ENCODE measurements around the gene FZD1.

DNA sequence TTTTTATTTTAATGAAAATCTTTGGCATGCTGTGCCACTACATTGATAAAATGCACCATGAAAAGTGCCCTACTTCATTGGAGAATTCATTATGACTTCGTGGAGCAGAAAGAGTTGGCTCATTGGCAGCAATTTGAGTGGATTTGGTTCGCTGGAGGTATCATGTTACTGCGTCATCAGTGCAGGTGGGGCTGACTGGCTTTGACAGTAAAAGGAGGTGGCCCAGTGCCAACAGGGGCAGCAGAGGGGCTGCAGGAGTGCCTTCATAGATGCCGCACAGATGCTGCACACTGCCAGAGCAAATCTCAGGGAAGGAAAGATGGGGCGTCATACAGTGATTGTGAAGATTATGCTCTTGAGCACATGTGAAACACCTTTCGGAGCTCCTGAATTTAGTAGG lies 22.2 kb downstream of the FZD1 start:
- TF ChIP-seq, protein P1, sequence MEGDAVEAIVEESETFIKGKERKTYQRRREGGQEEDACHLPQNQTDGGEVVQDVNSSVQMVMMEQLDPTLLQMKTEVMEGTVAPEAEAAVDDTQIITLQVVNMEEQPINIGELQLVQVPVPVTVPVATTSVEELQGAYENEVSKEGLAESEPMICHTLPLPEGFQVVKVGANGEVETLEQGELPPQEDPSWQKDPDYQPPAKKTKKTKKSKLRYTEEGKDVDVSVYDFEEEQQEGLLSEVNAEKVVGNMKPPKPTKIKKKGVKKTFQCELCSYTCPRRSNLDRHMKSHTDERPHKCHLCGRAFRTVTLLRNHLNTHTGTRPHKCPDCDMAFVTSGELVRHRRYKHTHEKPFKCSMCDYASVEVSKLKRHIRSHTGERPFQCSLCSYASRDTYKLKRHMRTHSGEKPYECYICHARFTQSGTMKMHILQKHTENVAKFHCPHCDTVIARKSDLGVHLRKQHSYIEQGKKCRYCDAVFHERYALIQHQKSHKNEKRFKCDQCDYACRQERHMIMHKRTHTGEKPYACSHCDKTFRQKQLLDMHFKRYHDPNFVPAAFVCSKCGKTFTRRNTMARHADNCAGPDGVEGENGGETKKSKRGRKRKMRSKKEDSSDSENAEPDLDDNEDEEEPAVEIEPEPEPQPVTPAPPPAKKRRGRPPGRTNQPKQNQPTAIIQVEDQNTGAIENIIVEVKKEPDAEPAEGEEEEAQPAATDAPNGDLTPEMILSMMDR (IDR thresholded peaks at IDR 0.05; ENCODE audit: control extremely low read depth in 1 of 3, insufficient read depth in 1 of 3, low read depth in 1 of 3, low read length in 3 of 3): peak in 2 of 3 experiments; percentile 28 to 36; a peak in 2 of 4 replicates
- TF ChIP-seq POLR2A (IDR thresholded peaks at IDR 0.05; ENCODE audit: control extremely low read depth in 1 of 2, low read depth in 2 of 2, low read length in 2 of 2) (no peak), SP2 (IDR thresholded peaks at IDR 0.05; ENCODE audit: low read length) (no peak), YY1 (IDR thresholded peaks at IDR 0.05; ENCODE audit: low read depth, low read length) (no peak), CHD2 (IDR thresholded peaks at IDR 0.05; ENCODE audit: low read length) (no peak), CEBPB (IDR thresholded peaks at IDR 0.05; ENCODE audit: low read depth, low read length) (no peak)
- TF ChIP-seq, protein P2, sequence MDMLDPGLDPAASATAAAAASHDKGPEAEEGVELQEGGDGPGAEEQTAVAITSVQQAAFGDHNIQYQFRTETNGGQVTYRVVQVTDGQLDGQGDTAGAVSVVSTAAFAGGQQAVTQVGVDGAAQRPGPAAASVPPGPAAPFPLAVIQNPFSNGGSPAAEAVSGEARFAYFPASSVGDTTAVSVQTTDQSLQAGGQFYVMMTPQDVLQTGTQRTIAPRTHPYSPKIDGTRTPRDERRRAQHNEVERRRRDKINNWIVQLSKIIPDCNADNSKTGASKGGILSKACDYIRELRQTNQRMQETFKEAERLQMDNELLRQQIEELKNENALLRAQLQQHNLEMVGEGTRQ (IDR thresholded peaks at IDR 0.05; ENCODE audit: low read length): no peak
